Activated CD8-positive, alpha-beta memory T cell treated with anti-CD3 and anti-CD28 coated beads, Interleukin-2, amount 50 U/mL, for 1 hour (primary cell): Measurements from ENCODE around the gene EIF4EBP2.

ENCODE experiments used
- DNase-seq: peaks from one replicate; pipeline ENCODE4 v3.0.0-alpha.2; 2020; ENCODE audit errors: extremely low read depth

The EIF4EBP2 gene

DNA sequence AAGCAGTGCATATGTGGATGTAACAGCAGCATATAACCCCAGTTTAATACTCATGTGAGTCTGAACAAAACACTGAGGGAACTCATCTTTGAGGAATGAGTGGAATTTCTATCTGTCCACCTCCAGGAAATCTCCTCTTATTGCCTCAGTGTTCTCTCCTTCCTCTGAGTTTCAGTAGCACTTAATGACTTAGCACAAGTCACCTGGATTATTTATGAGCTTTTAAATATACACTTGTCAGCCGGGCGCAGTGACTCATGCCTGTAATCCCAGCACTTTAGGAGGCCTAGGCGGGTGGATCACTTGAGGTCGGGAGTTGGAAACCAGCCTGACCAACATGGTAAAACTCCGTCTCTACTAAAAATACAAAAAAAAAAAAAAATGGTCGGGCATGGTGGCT lies 25.8 kb upstream of the EIF4EBP2 start:
- DNase-seq, result no peak

DNA sequence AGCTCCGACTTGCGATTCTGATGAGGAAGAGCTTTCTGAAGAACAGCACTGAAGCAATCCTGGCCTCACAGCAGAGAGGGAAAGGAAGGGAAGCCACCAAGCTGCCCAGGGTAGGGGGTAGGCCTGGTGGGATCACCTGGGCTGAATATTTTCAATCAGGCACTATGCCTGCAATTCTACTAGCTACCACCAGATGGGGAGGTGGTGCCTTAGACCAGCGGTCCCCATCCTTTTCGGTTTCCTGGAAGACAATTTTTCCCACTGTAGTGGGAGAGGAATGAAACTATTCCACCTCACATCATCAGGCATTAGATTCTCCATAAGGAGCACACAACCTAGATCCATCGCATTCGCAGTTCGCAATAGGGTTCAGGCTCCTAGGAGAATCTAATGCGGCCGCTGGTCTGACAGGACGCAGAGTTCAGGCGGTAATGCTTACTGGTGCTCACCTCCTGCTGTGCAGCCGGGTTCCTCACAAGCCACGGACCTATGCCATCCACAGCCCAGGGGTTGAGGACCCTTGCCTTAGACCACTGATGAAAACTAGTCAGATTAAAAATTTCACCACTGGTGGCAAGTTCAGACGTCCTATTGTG lies 24.3 kb upstream of the EIF4EBP2 start:
- DNase-seq, result no peak

DNA sequence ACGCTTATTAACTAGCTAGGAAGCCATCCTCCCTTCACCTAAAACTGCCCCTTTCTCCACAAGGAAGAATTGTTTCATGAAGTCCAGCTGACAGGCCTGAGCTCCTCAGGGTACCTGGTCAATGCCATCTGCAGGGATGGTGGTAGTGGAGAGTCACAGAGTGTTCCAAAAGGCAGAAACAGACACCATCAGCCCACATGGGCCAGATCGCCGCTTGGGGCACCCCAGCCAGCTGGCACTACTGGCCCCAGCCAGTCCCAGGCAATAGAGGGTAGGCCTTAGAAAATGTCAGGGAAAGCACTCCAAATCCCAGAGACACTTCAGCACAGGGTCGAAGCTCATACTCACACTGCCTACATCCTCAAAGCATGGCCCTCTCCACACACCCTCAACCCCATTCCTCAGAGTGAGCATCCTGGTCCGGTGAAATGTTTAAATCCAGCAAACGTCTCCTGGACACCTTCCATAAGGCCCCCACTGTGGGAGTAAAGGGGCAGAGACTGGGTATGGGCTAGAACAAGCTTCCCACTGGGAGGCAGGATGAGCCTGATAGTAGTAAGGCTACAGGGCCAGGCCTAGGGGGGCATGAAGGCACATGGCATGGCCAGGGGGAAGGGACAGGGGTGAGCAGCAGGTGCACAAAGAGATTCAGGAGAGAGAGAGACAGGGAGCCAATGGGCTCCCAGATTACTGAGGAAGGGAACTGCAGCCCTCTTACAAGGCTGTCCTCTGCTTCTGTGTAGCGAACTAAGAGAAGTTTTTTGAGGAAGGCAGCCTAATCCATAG lies 23.4 kb upstream of the EIF4EBP2 start:
- no peak for DNase-seq

DNA sequence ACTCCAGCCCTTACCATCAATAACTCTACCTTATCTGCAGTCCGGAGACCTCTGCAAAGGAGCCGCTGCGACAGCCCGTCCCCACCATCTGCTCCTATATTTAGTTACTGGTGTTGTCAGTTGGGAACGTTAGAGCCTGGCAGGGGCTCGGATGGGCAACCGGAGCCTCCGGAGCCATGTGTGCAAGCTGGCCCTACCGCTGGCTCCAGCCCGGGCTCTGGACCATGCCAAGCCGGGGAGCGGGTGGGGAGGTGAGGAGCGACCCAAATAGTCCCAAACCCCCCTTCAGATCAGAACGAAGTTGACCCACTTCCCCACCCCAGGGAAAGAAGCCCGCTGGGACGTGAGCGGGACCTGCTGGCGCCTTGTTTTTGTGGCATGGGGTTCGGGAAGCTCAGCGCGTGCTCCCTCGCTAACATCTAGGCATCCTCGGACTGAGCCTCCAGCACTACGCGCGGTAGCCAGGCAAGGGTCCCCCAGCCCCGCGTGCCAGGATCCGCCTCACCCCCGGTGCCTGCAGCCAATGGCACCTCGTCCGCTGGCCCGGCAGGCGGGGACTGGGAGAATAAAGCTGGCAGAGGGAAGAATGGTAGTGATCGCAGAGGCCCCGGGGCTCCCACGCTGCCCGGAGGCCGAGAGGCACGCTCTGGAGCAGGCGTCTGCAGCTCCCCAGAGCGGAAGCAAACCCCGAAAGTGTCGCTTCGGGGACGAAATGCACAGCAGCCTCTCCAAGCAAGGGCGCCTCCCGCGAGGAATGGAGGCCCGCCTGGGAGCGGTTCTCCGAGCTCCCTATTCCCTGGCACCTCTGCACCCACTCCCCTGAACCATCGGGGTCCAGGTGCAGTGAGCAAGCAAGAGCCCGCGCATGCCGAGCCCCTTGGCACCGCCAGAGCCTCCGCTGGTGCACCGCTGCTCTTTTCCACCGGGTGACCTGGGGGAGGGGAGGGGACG lies 22.2 kb upstream of the EIF4EBP2 start:
- no peak for DNase-seq

DNA sequence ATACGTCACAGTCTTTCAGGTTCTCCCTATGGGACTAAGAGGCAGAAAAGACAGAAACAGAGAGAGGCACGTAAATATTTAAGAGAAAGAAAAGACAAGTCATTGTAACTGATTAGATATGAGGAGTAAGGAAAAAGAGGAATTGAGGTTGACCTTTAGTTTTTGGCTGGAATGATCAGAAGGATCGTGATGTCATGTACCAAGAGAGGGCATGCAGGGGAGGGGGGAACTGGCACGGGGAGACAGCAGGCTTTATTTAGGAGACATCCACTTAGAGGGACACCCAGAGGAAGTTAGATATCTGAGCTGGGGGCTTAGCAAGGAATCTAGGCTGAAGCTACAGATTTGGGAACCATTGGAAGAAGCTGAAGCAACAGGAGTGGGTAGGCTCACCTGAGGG lies 12.3 kb upstream of the EIF4EBP2 start:
- no peak for DNase-seq

DNA sequence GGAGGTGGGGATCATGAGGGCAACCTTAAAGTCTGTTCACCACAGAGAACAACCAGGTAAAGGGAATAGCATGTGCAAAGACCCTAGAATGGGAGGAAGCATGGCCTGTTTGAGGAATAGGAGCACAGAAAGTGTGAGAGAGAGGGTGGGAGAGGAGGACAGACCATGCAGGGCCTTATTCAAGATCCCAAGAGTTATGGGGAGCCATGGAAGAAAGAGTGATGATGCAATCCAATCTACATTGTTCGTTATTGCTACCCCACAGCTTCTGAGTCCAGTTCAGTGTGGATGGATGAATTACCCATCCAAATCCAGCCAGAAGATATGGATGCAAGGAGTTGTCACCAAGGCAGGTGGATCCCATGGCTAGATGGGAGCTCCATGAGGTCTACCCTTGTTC lies 7.8 kb upstream of the EIF4EBP2 start:
- DNase-seq, result no peak

DNA sequence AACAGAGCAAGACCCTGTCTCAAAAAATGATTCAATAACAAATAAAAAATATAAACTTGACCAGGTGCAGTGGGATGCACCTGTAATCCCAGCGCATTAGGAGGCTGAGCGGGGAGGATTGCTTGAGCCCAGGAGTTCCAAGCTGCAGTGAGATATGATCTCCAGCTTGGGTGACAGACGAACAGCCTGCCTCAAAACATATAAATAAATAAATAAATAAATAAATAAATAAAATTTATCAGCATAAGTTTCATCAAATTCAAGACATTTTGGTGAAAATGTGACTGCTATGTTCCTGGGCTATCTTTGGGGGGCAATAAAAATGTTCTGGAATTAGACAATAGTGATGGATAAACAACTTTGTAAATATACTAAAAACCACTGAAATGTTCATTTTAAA lies 4.8 kb upstream of the EIF4EBP2 start:
- no peak for DNase-seq

DNA sequence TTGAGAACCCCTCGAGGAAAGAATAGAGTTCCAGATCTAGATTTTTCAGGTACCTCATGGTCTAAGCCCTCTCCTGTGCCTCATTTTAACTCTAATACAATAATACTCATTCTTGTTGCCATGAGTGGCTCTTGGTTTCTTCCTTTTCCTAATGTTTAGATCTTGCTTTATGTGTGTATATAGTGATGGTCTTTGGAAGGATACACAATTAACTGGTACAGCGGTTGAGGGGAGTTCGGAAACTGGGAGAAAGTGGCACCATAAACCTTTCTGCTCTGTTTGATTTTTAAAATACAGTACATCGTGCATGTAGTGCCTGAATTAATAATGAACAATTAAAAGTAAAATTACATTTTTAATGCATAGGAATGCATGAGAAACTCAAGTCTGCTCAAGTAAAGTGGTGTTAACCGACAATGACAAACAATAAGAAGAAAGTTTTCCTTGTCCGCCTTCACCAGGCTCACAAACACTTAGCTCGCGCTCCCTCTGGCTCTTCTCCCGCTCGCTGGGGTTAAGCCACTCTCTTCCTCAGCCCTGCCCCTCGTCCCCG lies 386 bp upstream of the EIF4EBP2 start:
- no peak for DNase-seq

DNA sequence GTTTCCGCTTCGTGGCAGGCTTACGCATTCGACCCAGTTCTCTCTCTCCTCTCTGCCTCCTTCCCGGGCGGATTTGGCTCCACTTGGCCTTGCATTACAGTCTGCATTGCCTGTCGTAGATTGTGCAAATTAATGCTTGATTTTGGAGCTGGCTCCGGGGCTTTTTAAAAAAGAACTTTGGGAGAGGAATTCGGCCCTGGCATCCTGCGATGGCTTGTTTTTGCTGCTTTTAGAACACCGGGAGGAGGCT lies 767 bp downstream of the EIF4EBP2 start:
- DNase-seq, result no peak

DNA sequence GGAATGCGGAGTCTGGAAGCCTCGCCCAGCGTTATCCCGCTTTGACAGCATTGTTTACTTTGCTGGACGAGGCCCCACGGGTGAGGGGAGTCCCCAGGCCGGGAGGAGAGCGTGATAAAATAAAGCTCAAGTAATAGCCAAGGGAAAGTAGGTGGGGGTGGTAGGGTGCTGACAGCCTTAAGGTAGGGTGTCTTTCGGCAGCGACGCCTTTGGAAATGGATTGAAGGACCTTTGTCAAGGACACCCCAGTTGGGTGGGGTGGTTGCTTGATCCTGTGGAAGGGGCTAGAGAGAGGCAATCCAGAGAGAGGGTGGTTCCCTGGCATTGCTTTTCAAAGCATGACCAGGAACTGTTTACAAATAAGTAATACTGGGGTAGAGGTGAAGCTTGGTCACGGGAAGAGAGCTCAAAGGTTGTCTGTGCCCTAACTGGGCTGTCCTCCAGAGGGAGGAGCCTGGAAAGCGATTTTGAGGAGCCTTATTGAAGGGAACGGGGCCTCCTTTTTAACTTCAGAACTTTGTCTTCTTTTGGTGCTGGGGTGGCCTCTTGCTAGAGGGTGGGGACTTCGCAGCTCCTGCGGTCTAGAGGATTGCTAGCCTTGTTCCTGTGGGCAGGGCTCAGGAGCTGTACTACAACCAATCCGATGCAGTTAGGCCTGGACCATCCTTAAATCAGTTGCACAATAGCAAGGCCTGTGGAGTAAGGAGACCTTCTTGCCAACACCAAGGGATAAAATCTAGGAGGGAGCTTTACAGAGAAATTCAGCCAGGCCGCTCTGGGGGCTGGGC lies 1.3 kb downstream of the EIF4EBP2 start:
- no peak for DNase-seq

DNA sequence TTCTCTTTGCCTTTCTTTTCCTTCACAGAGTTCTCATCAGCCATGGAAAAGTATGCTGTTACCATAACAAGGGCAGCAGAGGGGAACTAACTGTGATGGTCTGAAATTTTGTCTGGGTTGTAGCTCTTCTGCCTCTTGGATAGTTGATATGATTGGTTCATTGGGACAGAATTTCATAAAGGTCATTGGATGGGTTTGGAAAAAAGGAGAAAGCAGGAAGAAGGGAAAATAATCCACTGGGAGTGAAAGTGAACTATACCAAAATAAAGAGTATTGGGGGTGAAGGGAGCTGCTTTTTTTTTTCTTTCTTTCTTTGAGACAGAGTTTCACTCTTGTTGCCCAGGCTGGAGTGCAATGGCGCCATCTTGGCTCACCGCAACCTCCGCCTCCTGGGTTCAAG lies 5.8 kb downstream of the EIF4EBP2 start:
- DNase-seq, result no peak

DNA sequence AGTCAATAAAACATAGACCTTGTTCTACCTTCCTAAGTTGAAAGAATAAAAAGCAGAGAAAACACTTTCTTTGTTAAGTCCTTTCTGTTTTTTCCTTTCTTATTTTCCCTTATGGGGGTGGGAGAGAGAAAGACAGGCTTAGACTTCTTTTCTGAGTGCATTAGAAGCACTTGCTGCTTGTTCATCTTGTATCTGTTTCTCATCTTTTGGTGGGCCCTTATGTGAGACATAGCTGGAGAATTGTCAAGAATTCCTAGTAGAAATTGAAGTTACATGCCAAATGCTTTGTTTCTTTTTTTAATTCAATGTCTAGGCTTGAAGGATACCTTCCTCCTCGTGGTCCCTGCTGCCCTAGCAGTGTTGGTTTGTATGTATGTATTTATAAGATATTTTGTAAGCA lies 6.7 kb downstream of the EIF4EBP2 start:
- DNase-seq, result no peak

DNA sequence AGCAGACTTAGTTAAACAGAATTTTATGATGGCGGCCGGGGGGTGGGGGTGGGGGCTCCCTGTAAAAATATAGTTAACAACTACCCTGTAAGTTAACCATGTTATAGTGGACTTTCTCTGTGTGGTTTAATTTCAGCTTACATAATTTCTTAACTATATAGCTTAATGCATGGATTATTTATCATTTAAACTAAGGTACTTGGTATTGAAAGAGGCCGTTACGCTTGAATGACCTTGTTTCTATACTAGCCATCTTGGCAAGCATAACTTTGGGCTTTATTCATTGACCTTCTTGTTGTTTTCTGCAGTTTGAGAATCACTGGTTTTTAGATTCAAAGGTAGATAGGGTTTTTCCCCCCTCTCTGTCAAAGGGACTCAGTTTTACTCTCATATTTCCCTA lies 8.4 kb downstream of the EIF4EBP2 start:
- no peak for DNase-seq

DNA sequence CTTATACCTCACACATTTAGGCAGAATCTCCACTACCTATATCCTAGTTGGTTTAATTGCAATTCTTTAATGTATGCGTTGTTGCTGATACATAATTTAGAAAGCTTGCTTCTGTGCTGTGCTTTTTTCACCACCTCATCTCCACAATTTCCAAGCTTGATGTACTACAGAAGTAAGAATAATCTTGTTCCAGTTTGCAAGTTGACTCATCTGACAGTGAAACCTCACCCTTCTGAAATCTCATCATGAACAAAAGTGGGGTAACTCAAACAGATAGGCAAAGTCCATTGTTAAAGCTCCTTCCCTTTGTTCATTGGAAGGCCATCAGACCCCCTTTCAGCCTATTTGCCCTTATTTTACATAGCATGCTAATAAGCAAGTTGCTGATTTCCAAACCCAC lies 13.6 kb downstream of the EIF4EBP2 start:
- DNase-seq, result no peak

DNA sequence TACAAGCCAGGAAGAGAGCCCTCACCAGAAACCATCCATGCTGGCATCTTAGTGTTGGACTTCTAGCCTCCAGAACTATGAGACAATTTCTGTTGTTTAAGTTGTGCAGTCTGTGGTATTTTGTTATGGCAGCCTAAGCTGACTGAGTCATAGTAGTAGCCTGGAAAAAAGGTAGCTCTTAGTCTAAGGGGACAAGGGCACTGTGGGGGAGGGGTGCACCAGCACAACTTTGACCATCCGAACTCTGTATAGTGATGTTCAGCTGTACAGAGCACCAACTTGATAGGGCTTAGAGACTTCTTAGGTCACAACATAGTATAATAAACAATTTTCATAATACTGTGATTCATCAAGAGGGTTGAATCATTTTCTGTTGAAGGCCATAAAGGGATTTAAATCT lies 14.3 kb downstream of the EIF4EBP2 start:
- DNase-seq, result no peak

DNA sequence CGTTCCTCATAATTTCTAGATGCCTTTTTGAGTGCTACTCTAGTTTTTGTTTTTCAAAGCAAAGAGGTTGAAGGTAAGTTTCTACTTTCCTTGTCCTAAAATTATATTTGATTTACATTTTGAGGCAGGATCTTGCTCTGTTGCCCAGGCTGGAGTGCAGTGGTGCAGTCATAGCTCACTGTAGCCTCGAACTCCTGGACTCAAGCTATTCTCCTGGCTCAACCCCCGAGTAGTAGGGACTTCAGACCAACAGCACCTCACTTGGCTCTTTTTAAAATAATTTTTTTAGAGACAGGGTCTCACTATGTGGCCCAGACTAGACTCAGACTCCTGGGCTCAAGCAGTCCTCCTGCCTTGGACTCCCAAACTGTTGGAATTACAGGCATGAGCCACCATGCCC lies 14.8 kb downstream of the EIF4EBP2 start:
- DNase-seq, result no peak

DNA sequence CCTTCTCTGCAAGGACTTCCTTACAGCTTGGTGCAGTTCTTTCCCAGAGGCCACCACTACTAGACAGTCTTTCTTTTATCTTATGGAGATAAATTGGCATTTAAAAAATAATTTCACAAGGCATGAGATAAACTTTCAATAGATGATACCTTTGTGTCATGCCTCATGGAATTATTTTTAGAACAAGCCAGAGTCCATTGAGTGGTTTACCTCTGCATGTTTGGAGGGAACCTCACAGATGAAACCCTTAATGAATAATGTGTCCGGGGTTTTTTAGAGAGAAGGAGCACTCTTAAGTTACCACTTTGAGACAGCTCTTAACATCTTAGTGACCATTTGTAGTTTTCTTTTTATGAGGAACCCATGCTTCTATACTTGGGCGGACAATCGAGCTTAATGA lies 20.4 kb downstream of the EIF4EBP2 start:
- no peak for DNase-seq

DNA sequence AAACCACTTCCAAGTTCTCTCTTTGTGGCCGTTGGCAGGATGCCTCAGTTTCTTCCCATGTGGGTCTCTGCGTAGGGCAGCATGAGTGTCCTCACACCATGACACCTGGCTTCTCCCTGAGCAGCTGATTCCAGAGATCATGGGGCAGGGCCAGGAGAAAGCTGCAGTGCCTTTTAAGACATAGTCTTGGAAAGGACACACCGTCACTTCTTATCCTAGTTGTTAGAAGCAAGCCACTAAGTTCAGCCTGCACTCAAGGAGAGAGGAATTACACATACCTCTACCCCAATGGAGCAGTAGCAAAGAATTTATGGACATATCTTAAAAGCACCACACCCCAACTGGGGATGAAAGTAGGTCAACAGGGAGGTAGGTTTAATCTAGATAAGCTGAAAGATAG lies 21.2 kb downstream of the EIF4EBP2 start:
- DNase-seq, result no peak

DNA sequence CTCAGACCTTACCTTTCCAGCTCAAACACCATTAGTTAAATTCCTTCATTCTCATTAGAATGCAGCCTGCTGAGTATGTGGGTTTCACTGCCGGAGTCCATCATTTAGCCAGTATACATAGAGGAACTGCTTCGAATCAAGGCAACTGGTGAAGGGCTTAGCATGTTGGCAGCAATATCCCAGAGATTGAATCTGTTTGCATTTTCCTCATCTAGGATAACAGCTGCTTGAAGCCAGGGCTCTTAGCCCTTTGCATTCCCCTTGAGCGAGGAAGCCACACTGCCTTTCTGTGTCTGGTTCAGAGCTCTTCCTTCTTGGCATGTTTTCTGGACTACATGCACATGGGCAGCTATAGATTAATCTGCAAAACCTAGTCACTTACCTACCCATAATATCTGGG lies 22.9 kb downstream of the EIF4EBP2 start:
- DNase-seq, result no peak

DNA sequence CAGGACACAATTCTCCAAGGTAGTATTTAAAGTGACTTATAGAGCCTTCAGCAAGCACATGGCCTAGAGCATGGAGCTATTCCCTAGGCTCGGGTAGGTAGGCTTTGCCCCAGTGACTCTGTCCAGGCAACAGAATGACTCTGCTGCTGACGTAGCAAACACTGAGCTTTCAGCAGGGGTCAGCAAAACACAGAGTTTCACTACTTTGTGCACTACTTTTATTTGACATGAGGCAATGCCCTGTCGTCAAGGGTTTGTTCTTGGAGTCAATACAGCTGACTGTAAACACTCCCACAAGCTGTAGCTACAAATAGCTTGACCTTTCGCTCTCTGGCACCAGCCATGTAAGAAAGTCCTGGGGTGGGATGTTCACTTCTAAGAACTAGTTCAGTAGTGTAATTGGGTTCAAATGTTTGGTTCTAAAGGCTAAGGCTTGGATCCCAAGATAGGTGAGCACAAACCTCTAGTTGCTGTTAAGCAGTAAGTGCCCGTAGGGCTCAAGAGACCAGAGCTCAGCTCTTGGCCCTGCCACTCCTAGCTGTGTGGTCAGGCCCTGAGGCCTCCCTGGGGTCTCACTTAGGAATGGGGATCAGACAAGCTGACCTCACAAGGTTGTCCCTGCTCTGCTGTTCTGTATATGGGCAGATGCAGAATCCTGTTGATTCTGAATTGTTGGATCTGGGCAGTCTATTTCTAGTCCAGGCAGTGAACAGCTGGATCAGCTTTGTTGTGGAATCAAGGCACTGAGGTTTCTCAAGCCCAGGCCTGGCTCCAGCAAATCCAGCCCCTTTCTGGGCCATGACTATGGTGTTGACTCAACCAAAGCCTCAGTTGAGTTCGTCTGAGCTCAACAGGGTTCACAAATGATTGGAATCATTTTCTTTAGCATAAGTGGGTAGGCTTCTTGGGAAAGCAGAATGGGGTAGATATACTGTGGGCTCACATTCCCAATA lies 26.8 kb downstream of the EIF4EBP2 start:
- DNase-seq, result no peak

DNA sequence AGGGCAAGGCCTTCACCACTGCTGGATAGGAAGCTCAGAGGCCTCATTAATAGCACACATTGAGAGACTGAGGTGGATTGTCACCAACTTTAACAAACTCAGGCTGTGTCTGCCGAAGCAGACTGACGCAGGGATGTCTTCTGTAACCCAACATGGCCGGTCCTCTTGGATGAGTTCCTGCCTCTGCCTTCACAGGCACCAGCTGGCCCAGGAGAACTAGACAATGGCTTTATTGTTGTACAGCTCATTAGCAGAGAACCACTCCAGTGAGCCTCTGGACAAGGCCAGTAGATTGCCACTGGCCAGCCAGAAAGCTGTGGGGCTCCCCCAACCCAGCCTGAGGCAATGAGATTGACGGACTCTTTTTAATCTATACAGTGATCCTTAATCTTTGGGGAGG lies 28.2 kb downstream of the EIF4EBP2 start:
- no peak for DNase-seq
